ENCODE results near the gene RAB20.
A peak's percentile ranks its signal among the peaks of the same experiment; 100 is the strongest.
"Not testable (repeated sequence)": the region's sequence is repeated elsewhere in the genome, so short reads cannot be mapped to it uniquely, and the experiment has no call there.

Gene RAB20

GRCh38 chr13:110575322-110576069 is 14.0 kb upstream of the RAB20 start:
- no peak for DNase-seq

- no peak for DNase-seq
These were observed 12.6 kb upstream of the RAB20 start for GRCh38 chr13:110574161-110574560.

GRCh38 chr13:110572778-110573118 is 11.2 kb upstream of the RAB20 start:
- no peak for DNase-seq

GRCh38 chr13:110571896-110572777 is 10.6 kb upstream of the RAB20 start:
- DNase-seq: no peak

GRCh38 chr13:110570886-110571285 is 9.4 kb upstream of the RAB20 start:
- no peak for DNase-seq

GRCh38 chr13:110569962-110570361 is 8.4 kb upstream of the RAB20 start:
- not testable (repeated sequence) for DNase-seq

GRCh38 chr13:110568612-110569011 is 7.1 kb upstream of the RAB20 start:
- no peak for DNase-seq

- no peak for DNase-seq
These were observed 4.6 kb upstream of the RAB20 start for GRCh38 chr13:110566171-110566570.

- DNase-seq: no peak
These were observed 3.8 kb upstream of the RAB20 start for GRCh38 chr13:110565296-110565695.

GRCh38 chr13:110564472-110564985 is 3.0 kb upstream of the RAB20 start:
- no peak for DNase-seq

- no peak for DNase-seq
These were observed 1.9 kb upstream of the RAB20 start for GRCh38 chr13:110563463-110563774.

GRCh38 chr13:110562696-110563462 is 1.4 kb upstream of the RAB20 start:
- no peak for DNase-seq

GRCh38 chr13:110562036-110562597 is 595 bp upstream of the RAB20 start:
- no peak for DNase-seq

GRCh38 chr13:110560601-110561343 is 750 bp downstream of the RAB20 start:
- DNase-seq: no peak

- DNase-seq: no peak
These were observed 1.5 kb downstream of the RAB20 start for GRCh38 chr13:110559986-110560385.

- no peak for DNase-seq
These were observed 2.0 kb downstream of the RAB20 start for GRCh38 chr13:110559429-110559943.

GRCh38 chr13:110557610-110558305 is 3.8 kb downstream of the RAB20 start:
- DNase-seq: peak; percentile 51 to 85

GRCh38 chr13:110557082-110557481 is 4.4 kb downstream of the RAB20 start:
- no peak for DNase-seq

- no peak for DNase-seq
These were observed 5.3 kb downstream of the RAB20 start for GRCh38 chr13:110556224-110556606.

- DNase-seq: peak; percentile 73 to 85
These were observed 5.8 kb downstream of the RAB20 start for GRCh38 chr13:110555601-110556223.

GRCh38 chr13:110554946-110555345 is 6.6 kb downstream of the RAB20 start:
- DNase-seq: no peak
